Measurements from ENCODE around the gene RBM47.

RBM47 gene

GRCh38 chr4:40613456-40613855, 16.2 kb downstream of the RBM47 start:
- TF ChIP-seq CTCF (IDR thresholded peaks at IDR 0.05; ENCODE audit: extremely low read depth, missing control alignments), result no peak
- DNase-seq (ENCODE audit: low spot score), result no peak

- TF ChIP-seq CTCF (IDR thresholded peaks at IDR 0.05; ENCODE audit: extremely low read depth, missing control alignments), result no peak
- DNase-seq (ENCODE audit: low spot score), result no peak
Observed at GRCh38 chr4:40612831-40613230, 16.8 kb downstream of the RBM47 start.

GRCh38 chr4:40612283-40612682, 17.4 kb downstream of the RBM47 start:
- no peak for TF ChIP-seq CTCF (IDR thresholded peaks at IDR 0.05; ENCODE audit: extremely low read depth, missing control alignments)
- no peak for DNase-seq (ENCODE audit: low spot score)

GRCh38 chr4:40608628-40609027, 21.0 kb downstream of the RBM47 start:
- DNase-seq (ENCODE audit: low spot score), result no peak
- TF ChIP-seq CTCF (IDR thresholded peaks at IDR 0.05; ENCODE audit: extremely low read depth, missing control alignments), result no peak

- no peak for DNase-seq (ENCODE audit: low spot score)
- TF ChIP-seq CTCF (IDR thresholded peaks at IDR 0.05; ENCODE audit: extremely low read depth, missing control alignments), result no peak
Observed at GRCh38 chr4:40607221-40607620, 22.4 kb downstream of the RBM47 start.

- DNase-seq (ENCODE audit: low spot score), result no peak
- no peak for TF ChIP-seq CTCF (IDR thresholded peaks at IDR 0.05; ENCODE audit: extremely low read depth, missing control alignments)
Observed at GRCh38 chr4:40606239-40606767, 23.4 kb downstream of the RBM47 start.

- no peak for DNase-seq (ENCODE audit: low spot score)
- TF ChIP-seq CTCF (IDR thresholded peaks at IDR 0.05; ENCODE audit: extremely low read depth, missing control alignments), result no peak
Observed at GRCh38 chr4:40603281-40603680, 26.4 kb downstream of the RBM47 start.

Measured in GM20000 (cell line).